Measurements from ENCODE around the gene MFSD6. TPM values are rescaled to one million over a fixed set of nuclear protein-coding genes. Genes with fewer than 3 reads are reported as not detected.

MFSD6 gene
- total RNA-seq, 1 donor from 2014 or later = 50.5 TPM

GRCh38 chr2:190449925-190450324 lies 41.8 kb downstream of the MFSD6 start:
- H3K36me3 ChIP-seq = no peaks in the 10 kb centered on the region
- peaks cover 6% of the 10 kb centered on the region for H3K4me1 ChIP-seq
- no peak for TF ChIP-seq CTCF (IDR thresholded peaks at IDR 0.05)
- ATAC-seq (no peak), DNase-seq (no peak)
- H3K27ac ChIP-seq = no peak overlapping the region
- H3K9me3 ChIP-seq = no peaks in the 10 kb centered on the region
- intact Hi-C loops (cut with DNase I) = no loop called here
- no peak overlapping the region for H3K4me3 ChIP-seq
- H3K27me3 ChIP-seq (ENCODE audit: low read depth) = no peaks in the 10 kb centered on the region

DNA sequence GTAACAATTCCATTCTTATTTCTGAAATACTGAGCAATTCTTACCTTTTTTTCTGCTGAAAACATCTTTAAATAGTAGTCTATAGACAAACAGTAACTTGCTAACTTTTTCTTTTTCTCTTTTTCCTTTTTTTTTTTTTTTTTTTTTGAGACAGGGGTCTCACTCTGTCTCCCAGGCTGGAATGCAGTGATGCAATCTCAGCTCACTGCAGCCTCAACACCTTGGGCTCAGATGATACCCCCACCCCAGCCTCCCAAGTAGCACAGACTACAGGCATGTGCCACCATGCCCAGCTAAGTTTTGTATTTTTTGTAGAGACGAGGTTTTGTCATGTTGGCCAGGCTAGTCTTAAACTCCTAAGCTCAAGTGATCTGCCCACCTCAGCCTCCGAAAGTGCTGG lies 42.2 kb downstream of the MFSD6 start:
- no peak for TF ChIP-seq CTCF (IDR thresholded peaks at IDR 0.05)
- peaks cover 6% of the 10 kb centered on the region for H3K4me1 ChIP-seq
- H3K4me3 ChIP-seq = no peak overlapping the region
- no peaks in the 10 kb centered on the region for H3K36me3 ChIP-seq
- ATAC-seq = no peak
- no peaks in the 10 kb centered on the region for H3K9me3 ChIP-seq
- no peak overlapping the region for H3K27ac ChIP-seq
- no peaks in the 10 kb centered on the region for H3K27me3 ChIP-seq (ENCODE audit: low read depth)
- intact Hi-C loops (cut with DNase I) = no loop called here
- no peak for DNase-seq

DNA sequence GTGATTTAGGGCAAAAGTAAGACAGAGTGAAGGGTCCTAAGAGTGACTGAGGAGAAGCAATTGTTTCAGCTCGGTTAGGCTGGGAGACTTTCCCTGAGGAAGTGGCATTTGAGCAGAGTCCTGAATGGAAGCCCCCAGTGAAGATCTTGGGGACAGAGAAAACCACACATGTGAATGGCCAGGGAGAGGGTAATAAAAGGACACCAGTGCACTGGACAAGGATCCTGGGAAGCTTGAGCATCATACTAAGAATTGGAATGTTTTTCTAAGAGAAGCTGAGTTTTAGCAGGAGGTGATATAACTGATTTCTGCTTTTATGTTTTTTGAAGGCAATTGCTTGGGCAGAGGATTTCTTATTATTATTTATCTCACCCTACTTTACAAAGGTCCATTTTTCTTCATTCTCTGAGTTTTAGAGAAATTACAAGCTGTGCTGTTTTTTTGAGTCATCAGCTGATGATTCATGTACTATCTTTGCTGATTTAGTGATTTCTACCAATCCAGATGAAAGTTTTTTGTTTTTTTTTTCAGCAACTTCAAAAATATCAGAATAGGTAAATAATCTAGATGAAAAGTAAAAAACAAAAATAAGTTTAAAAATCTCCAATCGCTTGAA lies 43.5 kb downstream of the MFSD6 start:
- intact Hi-C loops (cut with DNase I) = no loop called here
- no peak for TF ChIP-seq CTCF (IDR thresholded peaks at IDR 0.05)
- Histone ChIP-seq H3K4me1 (no peaks in the 10 kb centered on the region), H3K27ac (no peak overlapping the region), H3K9me3 (no peaks in the 10 kb centered on the region), H3K4me3 (no peak overlapping the region), H3K36me3 (no peaks in the 10 kb centered on the region), H3K27me3 (ENCODE audit: low read depth) (no peaks in the 10 kb centered on the region)
- no peak for ATAC-seq
- no peak for DNase-seq

- no peak for ATAC-seq
- no peak overlapping the region for H3K27ac ChIP-seq
- no peak overlapping the region for H3K4me3 ChIP-seq
- no peaks in the 10 kb centered on the region for H3K27me3 ChIP-seq (ENCODE audit: low read depth)
- intact Hi-C loops (cut with DNase I) = no loop called here
- TF ChIP-seq CTCF (IDR thresholded peaks at IDR 0.05) = no peak
- H3K36me3 ChIP-seq = no peaks in the 10 kb centered on the region
- no peak for DNase-seq
- no peaks in the 10 kb centered on the region for H3K4me1 ChIP-seq
- H3K9me3 ChIP-seq = no peaks in the 10 kb centered on the region
These were observed 44.3 kb downstream of the MFSD6 start for GRCh38 chr2:190452433-190452832.

GRCh38 chr2:190454795-190455194 lies 46.6 kb downstream of the MFSD6 start:
- ATAC-seq (no peak), DNase-seq (no peak)
- Histone ChIP-seq H3K36me3 (no peaks in the 10 kb centered on the region), H3K4me3 (no peak overlapping the region), H3K9me3 (no peaks in the 10 kb centered on the region), H3K27ac (no peak overlapping the region), H3K4me1 (no peaks in the 10 kb centered on the region), H3K27me3 (ENCODE audit: low read depth) (no peaks in the 10 kb centered on the region)
- no peak for TF ChIP-seq CTCF (IDR thresholded peaks at IDR 0.05)
- intact Hi-C loops (cut with DNase I) = no loop called here

Measured in lower lobe of right lung (tissue), 2 donors.